IPS-18c (cell line): Measurements from ENCODE around the gene CTDP1.

ENCODE experiments used
- H3K4me3 ChIP-seq: 2 replicates; pipeline ENCODE4 v1.7.0; 2013; ENCODE audit warnings: low read depth, mild to moderate bottlenecking, low read length, moderate library complexity; ENCODE audit not compliant: insufficient read depth
- H3K9me3 ChIP-seq: one replicate; pipeline ENCODE4 v1.6.1; 2013; ENCODE audit warnings: mild to moderate bottlenecking, low read length, moderate library complexity; ENCODE audit not compliant: control insufficient read depth, insufficient read depth

The CTDP1 gene

DNA sequence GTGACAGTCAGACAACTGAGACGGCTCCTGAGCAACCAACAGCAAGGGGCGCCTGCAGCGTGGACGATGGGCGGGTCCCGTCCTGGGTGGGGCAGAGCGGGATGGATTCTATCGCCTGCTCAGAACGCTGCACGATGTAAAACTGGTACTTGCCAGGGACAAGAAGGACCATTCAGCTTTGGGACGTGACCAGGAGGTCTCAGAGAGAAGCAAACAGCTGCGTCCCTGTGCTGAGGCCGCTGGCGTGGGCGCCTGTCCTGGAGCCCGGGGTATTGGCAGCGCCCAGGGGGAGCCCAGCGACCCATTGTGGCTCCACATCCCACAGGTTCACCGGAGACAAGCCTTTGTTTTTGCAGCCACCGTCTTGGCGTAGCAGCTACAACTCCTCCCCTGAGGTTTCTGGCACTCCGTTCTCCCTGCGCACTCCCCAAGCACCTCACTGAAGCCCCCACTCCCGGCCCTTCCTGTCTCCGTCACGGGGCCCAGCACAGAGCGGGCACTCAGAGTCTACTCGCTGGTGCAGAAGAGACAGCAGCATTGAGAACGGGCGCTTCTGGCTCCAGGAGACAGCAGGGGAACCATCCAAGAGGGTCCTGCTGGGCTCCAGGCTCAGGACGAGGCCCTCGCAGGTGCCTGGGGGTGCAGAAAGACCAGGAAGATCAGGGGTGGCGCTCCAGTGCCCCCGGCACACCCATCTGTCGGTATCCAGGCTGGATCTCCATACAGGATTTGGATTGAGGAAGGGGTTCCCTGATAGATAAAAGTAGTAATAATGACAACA lies 96.0 kb downstream of the CTDP1 start:
- Histone ChIP-seq H3K4me3 (no peak overlapping the region), H3K9me3 (no peaks in the 10 kb centered on the region)

DNA sequence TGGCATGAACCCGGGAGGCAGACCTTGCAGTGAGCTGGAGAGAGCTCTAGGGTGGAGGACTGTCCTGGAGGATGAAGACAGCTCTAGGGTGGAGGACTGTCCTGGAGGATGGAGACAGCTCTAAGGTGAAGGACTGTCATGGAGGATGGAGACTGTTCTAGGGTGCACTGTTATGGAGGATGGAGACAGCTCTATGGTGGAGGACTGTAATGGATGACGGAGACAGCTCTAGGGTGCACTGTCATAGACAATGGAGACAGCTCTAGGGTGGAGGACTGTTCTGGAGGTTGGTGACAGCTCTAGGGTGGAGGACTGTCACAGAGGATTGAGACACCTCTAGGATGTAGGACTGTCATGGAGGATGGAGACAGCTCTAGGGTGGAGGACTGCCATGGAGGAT lies 97.1 kb downstream of the CTDP1 start:
- Histone ChIP-seq H3K4me3 (no peak overlapping the region), H3K9me3 (no peaks in the 10 kb centered on the region)

DNA sequence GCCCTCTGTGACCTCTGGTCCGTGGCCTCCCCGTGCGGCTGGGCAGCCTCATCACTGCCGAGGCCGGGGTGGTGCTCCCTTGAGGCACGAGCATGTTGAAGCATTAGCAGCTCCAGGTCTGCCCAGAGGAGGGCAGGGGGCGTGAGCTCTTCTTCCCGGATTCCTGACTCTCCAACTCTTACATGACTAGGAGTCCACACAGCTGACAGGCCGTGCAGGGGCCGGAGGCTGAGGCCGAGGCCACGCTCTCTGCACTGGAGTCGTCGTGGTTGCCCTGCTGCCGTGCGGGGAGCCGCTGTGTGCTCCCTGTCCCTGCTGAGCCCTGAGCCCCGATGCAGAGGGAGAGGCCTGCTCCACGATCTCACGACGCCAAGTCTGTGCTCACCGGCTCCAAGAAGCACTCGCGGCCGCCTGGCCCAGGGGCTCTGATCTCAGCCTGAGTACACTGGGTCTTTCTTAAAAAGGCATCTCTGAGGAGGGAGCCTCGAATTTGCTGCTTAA lies 98.7 kb downstream of the CTDP1 start:
- no peaks in the 10 kb centered on the region for H3K9me3 ChIP-seq
- H3K4me3 ChIP-seq: no peak overlapping the region

DNA sequence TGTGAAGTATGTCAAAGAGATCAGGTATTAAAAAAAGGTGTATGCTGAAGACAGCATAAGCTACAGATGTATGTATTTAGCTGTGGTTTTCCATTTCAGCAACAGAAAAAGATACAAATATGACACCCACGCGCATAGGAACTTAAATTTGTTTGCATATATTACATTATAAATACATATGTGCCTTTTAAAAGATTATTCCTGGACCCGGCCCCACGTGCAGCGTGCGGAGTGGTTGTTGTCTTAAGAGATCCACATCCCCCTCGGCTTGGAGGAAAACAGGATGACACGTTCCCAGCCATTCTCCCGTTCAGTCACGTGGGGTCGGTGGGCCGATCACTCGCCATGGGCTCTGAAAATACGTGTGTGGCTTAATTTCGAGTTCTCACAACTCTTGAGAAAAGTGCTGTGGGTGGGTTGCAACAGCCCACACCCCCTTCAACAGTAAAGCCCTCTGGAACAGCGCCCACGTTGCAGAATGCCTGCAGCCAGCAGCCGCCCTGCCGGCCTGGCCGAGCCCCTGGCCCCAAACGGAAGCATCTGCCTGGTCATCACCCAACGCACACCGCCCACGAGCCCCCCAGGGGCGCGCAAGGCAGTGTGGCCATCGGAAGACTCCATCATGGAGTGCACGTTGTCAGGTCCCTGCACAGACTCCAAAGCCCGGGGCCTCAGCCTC lies 99.6 kb downstream of the CTDP1 start:
- no peak overlapping the region for H3K4me3 ChIP-seq

DNA sequence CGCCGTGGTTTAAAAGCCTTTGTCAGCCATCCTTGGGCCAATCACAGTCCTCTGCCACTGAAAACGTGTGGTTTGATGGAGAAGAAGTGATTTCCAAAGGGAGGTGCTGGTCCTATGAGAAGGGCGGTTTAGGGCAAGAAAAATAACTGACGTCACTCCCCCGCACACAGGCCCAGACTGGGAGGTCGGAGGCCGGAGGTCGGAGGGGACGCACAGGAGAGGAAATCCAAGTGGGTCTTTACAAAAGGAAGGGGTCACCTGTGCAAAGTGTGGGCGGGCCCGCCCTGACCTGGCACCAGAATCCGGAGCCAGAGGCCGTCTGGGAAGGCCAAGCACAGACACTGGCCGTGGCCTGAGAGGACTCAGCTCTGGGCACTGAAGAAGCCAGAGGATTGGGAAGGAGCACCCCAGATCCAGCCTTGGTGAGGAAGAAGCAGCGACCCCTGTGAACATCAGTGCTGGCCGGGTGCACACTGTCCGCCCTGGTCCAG lies 100.1 kb downstream of the CTDP1 start:
- no peak overlapping the region for H3K4me3 ChIP-seq
- H3K9me3 ChIP-seq: no peaks in the 10 kb centered on the region

More for the DNA sequence above, 99.6 kb downstream of the CTDP1 start:
- no peaks in the 10 kb centered on the region for H3K9me3 ChIP-seq

DNA sequence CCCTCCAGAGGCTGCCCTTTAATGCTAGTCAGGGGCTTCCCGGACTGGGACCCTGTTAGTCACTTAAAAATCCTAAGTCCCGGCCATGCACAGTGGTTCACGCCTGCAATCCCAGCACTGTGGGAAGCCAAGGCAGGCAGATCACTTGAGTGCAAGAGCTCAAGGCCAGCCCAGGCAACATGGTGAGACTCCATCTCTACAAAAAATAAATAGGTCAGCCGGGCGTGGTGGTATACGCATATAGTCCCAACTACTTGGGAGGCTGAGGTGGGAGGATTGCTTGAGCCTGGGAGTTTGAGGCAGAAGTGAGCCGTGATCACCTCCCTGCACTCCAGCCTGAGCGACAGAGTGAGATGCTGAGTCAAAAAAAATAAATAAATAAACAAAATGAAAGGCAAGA lies 100.9 kb downstream of the CTDP1 start:
- Histone ChIP-seq H3K4me3 (no peak overlapping the region), H3K9me3 (no peaks in the 10 kb centered on the region)

DNA sequence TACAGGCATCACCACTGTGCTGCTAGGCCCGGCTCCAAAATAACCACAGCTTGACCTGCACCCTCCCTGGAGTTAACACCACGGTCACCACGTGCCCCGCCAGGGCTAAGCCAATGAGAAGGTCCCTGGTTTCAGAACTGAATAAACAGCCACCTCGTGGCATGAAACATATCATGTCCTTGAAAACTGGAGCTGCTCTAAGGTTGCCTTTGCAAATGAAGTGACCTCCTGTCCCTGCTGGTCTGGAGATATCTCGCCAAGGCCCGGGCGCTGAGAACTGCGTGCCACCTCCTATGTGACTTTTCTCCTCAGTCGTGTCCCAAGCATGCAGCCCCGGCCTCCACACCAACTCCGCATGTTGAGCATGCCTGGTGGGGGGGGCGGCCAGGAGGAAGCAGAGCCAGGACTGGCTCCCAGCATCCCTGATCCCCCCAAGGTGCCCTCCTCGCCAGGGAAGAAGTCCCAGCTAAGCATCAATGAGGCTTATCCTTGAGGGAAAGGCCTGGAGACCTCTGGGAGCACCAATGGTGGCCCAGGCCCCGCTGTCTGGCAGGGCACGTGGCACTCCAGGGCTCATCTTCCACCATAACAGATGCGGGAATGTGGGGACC lies 101.8 kb downstream of the CTDP1 start:
- Histone ChIP-seq H3K4me3 (no peak overlapping the region), H3K9me3 (no peaks in the 10 kb centered on the region)

DNA sequence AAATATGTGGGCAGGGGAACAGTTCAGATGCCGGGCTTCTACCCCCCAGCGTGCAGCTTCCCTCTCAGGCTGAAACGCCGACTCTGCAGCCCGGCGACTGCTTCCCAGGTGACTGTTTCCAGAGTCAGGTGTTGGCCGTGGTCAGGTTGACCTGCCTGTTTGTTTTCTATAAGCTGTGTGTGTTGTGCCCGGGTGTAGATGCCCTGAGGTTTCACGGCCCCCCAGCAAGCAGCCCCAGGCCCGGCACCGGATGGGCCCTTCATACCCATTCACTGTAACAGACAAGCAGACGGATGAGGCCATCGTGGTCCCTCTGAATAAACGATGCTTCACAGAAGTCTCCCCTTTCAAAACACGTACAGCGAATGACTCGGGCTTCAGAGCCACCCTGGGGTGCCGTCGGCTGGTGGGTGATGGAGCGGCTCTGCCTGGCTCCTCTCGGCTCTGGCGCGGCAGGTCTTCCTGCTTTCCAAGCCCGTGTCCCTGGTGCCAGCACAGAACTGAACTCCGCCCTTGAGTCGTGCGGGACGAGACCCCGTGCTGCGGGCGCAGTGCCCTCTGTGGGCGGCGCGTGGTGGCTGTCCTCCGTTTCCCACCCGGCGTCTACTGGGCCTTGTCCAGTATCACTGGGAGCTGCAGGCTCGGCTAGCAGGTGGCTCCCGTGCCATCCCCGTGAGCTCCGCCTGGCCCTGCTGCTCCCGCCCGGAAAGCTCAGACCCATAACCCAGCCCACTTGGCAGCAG lies 103.1 kb downstream of the CTDP1 start:
- H3K4me3 ChIP-seq: no peak overlapping the region
- peaks cover 2% of the 10 kb centered on the region for H3K9me3 ChIP-seq

DNA sequence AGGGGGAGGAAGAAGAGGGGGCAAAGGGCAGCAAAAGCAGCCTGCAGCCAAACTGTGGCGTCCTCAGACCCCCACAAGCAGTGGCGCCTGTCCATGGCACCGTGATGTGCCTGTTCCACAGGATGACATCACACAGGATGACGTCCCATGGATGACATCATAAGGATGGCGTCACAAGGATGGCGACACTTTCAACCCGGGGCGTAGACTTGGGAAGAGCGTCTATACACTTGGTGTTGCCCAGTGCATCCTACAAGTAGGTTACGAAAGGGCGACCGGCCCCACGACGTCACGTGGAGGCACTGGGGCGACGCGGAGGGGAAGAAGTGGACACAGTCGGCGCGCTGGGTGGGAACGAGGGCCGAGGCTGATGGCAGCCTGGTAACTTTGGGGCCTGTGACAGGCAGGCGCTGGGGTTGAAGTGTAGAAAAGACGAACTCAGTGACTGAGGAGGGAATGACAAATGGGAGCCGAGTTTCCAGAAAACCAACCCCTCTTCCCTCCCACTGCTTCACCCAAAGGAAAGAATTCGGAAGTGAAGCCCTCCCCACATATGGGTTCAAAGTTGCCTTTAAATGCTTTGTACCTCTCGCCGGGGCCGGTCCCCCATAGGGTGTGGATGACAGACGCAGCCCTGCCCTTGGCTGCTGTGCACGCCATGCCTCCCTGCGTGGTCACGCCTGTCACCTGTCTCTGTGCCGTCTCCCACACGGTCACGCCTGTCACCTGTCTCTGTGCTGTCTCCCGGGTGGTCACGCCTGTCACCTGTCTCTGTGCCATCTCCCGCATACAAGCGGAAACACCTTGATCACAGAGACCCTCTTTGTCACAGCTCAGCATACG lies 104.7 kb downstream of the CTDP1 start:
- Histone ChIP-seq H3K9me3 (peaks cover 2% of the 10 kb centered on the region), H3K4me3 (no peak overlapping the region)

DNA sequence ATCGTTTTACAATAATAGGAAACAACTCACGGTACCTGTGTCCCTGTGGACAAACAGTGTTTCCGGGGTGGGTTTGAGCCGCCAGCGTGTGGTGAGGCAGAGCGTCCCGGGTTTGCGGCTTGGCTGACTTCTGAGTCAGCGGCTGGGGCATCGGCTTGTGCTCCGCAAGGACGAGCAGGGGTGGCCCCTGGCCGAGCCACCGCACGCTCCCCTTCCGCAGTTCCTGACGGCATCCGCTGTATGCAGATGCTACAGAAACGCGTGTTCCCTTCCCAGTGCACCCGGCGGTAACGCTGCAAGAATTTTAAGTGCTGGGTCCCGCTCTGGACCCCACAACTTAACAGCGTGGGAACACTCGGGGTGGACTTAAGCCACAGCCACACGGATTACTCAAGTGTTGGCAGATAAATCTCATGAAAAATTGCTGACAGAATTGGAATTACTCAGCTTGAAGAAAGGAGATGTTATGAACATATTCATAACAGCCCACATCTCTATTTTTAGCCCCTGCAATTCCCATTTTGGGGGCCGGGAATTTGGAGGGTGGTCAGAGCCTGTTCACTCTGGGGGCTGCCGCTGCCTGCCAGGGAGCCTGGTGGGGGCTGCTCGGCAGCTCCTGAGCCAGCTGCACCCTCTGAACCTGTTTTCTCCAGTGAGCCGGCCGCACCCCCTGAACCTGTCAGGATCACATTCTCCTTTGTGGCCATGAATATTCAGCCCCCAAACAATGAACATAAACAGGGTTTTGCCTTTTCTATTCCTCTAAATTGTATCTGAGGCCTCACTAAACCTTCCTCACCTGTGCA lies 105.6 kb downstream of the CTDP1 start:
- Histone ChIP-seq H3K9me3 (peaks cover 2% of the 10 kb centered on the region), H3K4me3 (no peak overlapping the region)

DNA sequence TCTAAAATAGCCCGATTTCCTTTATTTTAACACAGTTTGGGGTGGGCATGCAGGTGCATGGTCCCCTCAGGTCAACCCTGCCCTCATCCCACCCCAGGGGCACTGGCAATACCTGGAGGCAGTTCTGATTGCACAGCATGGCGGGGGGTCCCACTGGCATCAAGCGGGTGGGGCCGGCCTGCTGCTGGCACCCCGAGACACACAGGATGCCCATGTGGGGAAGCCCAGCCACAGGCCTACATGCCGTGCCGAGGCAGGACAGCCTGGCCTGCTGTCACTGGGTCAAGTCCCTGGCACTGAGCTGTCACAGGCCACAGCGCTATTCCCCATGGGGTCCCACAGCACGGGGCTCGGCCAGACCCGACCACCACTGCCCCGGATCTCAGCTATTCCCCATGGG lies 106.2 kb downstream of the CTDP1 start:
- Histone ChIP-seq H3K4me3 (no peak overlapping the region), H3K9me3 (peaks cover 2% of the 10 kb centered on the region)

DNA sequence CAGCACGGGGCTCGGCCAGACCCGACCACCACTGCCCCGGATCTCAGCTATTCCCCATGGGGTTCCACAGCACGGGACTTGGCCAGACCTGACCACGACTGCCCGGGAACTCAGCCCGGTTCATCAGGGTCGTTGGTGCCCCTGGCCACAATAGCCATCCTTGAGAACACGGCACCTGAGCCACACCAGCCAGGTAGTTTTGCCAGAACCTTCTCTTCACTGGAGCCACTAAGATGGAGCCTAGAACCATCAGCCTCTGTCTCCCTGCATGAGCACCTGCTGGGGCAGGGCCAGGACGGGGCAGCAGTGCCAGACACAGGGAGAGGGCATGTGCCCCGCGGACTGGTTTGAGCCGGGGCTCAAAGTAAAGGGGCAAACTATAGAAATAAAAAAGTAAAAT lies 106.7 kb downstream of the CTDP1 start:
- Histone ChIP-seq H3K4me3 (no peak overlapping the region), H3K9me3 (peaks cover 2% of the 10 kb centered on the region)

DNA sequence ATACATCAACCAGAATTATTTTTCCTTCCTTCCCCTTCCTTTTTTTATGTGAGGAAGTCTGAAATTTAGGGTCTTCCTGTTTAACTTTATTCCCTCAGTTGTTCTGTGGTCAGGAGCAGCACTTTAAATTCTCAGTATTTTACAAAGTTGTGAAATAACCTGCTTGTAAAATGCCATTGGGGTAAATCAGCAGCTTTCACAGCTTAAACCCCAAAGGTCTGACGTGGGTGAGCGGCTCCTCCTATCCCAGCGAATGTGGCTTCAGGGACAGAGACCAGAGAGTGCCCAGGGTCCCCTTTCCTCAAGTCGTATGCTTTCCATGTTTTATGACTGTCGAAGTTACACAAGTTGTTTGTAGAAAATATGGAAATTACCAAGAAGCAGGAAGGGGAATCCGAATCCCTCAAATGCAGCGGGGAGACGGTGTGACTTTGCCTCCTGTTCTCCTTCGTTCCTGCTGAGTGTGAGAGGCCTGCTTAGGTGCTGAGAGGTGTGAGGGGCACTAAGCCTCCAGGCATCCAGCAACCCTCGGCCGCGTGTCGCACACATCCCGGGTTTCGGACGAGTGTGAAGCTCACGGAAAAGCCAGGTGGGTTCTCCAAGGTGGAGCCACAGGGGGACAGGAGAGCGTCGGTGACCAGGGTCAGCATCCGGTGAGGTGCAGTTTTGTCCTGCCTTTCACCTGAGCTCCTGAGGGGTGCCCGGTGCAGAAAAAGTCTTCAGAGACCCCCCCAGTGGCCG lies 107.4 kb downstream of the CTDP1 start:
- H3K9me3 ChIP-seq: peaks cover 2% of the 10 kb centered on the region

DNA sequence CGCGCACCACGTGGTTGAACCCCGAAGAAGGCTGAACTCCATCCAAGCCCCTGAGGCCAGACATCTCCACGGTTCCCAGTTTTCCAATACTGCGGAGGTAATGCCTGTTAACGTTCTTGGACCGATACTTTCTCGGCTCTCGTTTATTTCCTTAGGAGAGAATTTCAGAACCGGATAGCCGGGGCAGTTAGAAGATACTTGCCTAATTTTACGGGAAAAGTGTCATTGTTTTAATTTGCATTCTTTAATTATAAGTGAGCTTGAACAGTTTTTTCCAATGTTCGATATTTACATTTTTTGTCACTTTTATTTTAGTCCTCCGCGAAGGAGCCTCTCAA lies 107.9 kb downstream of the CTDP1 start:
- H3K4me3 ChIP-seq: peak overlapping the region; percentile 43; the same call in 1 of the 2 replicates
- peaks cover 2% of the 10 kb centered on the region for H3K9me3 ChIP-seq

More for the DNA sequence above, 107.4 kb downstream of the CTDP1 start:
- no peak overlapping the region for H3K4me3 ChIP-seq
